K562 (cell line): ENCODE data around the gene DLST. TPM values are rescaled to one million over a fixed set of nuclear protein-coding genes. Genes with fewer than 3 reads are reported as not detected.

Experiments used
- BMI1 ChIP-seq: fragments of 150-350 bp; IDR thresholded peaks from 2 replicates; pipeline ENCODE4 v1.6.1; 2014; ENCODE audit warnings: low read length
- IFI16 ChIP-seq: fragments of 250-450 bp; sonication (Bioruptor Pico); IDR thresholded peaks from 2 replicates; pipeline ENCODE4 v2.1.2; 2022; ENCODE audit warnings: mild to moderate bottlenecking, inconsistent platforms
- JUNB ChIP-seq: fragments of 450-650 bp; formaldehyde crosslinking; conservative IDR thresholded peaks from 2 replicates; pipeline ENCODE4 v1.4.0; 2020; ENCODE audit warnings: mild to moderate bottlenecking
- SRSF1 ChIP-seq: fragments of 200-400 bp; formaldehyde crosslinking; IDR thresholded peaks from 2 replicates; pipeline ENCODE4 v1.6.1; 2017; ENCODE audit warnings: mild to moderate bottlenecking, low read depth, low read length, moderate library complexity
- ZNF165 ChIP-seq: fragments of 250-450 bp; sonication (Bioruptor Pico); IDR thresholded peaks from 2 replicates; pipeline ENCODE4 v1.4.0; 2020; ENCODE audit warnings: borderline replicate concordance
- polyA plus RNA-seq, 8 experiments: library from polyadenylated mRNA; depleted of rRNA in 4 of 8; stranded (reverse) in 5 of 8; unstranded in 3 of 8; fragments of >200 nt; fragmentation: Nextera tagmentation in 2 of 8; fragmentation: Illumina TruSeq in 1 of 8; extraction: Ambion mirVana in 2 of 8; extraction: Trizol in 1 of 8; gene quantifications; 2 replicates each; pipeline versions ENCODE4 v1.2.1 to v1.2.3, GENCODE V29; 2011 to 2014; ENCODE audit warnings: inconsistent platforms in 1 of 8, missing spikeins in 1 of 8
- total RNA-seq, 7 experiments: library from RNA; depleted of rRNA in 6 of 7; stranded (reverse); fragments of >200 nt in 6 of 7; fragmentation: Illumina TruSeq in 2 of 7; extraction: Trizol in 2 of 7; gene quantifications; 2 replicates each; pipeline versions ENCODE4 v1.2.1 to v1.2.3, GENCODE V29; 2011 to 2021; ENCODE audit warnings: low replicate concordance in 1 of 7
- TF ChIP-seq, protein P1 (sequence below): IDR thresholded peaks from 2 replicates; pipeline ENCODE4 v1.6.1; 2016; ENCODE audit warnings: missing genetic modification characterization, missing compliant biosample characterization
- TF ChIP-seq, protein P2 (sequence below): fragments of 250-450 bp; sonication (Bioruptor Pico); IDR thresholded peaks from 2 replicates; pipeline ENCODE4 v1.4.0; 2020; ENCODE audit warnings: mild to moderate bottlenecking, moderate library complexity
- TF ChIP-seq, protein P3 (sequence below): fragments of 450-650 bp; IDR thresholded peaks from 2 replicates; pipeline ENCODE4 v1.6.1; 2016; ENCODE audit warnings: missing biosample characterization, missing genetic modification characterization
- TF ChIP-seq, protein P4 (sequence below): fragments of 150-350 bp; conservative IDR thresholded peaks from 2 replicates; pipeline ENCODE4 v1.6.1; 2014; ENCODE audit warnings: low read length
- TF ChIP-seq, protein P5 (sequence below): fragments of 250-450 bp; sonication (Bioruptor Pico); IDR thresholded peaks from 2 replicates; pipeline ENCODE4 v1.5.0; 2021

DLST gene
- total and polyA plus RNA-seq, 9 of the 15 experiments (the other 6 are each of a cell fraction or from before 2014, with no cell fraction given): 3.0 to 73.7 (median 45.4) TPM

DNA sequence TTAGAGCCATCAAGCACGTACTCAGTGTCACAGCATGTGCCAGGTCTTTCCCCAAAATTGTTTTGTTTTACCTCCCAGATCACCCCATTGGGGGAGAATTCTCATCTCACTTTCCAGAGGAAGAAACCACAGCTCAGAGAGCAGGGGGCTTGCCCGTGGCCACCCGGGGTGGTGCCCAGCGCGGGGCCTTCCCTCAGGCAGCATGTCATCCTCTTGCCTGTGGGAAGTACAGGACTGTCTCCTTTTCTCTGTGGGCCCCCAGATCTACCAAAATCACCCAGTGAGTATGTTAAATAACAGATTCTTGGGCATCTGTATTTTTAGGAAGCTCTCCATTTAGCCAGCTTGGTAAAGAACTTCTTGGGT, 35.4 kb downstream of the DLST start (continued):
- TF ChIP-seq, protein P1, sequence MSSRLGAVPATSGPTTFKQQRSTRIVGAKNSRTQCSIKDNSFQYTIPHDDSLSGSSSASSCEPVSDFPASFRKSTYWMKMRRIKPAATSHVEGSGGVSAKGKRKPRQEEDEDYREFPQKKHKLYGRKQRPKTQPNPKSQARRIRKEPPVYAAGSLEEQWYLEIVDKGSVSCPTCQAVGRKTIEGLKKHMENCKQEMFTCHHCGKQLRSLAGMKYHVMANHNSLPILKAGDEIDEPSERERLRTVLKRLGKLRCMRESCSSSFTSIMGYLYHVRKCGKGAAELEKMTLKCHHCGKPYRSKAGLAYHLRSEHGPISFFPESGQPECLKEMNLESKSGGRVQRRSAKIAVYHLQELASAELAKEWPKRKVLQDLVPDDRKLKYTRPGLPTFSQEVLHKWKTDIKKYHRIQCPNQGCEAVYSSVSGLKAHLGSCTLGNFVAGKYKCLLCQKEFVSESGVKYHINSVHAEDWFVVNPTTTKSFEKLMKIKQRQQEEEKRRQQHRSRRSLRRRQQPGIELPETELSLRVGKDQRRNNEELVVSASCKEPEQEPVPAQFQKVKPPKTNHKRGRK: no peak
- TF ChIP-seq SRSF1 (no peak), BMI1 (no peak), ZNF165 (CRISPR knock-in tag) (no peak), JUNB (no peak), IFI16 (CRISPR knock-in tag) (no peak)
- TF ChIP-seq, protein P2, sequence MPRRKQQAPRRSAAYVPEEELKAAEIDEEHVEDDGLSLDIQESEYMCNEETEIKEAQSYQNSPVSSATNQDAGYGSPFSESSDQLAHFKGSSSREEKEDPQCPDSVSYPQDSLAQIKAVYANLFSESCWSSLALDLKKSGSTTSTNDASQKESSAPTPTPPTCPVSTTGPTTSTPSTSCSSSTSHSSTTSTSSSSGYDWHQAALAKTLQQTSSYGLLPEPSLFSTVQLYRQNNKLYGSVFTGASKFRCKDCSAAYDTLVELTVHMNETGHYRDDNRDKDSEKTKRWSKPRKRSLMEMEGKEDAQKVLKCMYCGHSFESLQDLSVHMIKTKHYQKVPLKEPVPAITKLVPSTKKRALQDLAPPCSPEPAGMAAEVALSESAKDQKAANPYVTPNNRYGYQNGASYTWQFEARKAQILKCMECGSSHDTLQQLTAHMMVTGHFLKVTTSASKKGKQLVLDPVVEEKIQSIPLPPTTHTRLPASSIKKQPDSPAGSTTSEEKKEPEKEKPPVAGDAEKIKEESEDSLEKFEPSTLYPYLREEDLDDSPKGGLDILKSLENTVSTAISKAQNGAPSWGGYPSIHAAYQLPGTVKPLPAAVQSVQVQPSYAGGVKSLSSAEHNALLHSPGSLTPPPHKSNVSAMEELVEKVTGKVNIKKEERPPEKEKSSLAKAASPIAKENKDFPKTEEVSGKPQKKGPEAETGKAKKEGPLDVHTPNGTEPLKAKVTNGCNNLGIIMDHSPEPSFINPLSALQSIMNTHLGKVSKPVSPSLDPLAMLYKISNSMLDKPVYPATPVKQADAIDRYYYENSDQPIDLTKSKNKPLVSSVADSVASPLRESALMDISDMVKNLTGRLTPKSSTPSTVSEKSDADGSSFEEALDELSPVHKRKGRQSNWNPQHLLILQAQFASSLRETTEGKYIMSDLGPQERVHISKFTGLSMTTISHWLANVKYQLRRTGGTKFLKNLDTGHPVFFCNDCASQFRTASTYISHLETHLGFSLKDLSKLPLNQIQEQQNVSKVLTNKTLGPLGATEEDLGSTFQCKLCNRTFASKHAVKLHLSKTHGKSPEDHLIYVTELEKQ (CRISPR knock-in tag): no peak
- TF ChIP-seq, protein P3, sequence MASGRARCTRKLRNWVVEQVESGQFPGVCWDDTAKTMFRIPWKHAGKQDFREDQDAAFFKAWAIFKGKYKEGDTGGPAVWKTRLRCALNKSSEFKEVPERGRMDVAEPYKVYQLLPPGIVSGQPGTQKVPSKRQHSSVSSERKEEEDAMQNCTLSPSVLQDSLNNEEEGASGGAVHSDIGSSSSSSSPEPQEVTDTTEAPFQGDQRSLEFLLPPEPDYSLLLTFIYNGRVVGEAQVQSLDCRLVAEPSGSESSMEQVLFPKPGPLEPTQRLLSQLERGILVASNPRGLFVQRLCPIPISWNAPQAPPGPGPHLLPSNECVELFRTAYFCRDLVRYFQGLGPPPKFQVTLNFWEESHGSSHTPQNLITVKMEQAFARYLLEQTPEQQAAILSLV (tag): no peak
- TF ChIP-seq, protein P4, sequence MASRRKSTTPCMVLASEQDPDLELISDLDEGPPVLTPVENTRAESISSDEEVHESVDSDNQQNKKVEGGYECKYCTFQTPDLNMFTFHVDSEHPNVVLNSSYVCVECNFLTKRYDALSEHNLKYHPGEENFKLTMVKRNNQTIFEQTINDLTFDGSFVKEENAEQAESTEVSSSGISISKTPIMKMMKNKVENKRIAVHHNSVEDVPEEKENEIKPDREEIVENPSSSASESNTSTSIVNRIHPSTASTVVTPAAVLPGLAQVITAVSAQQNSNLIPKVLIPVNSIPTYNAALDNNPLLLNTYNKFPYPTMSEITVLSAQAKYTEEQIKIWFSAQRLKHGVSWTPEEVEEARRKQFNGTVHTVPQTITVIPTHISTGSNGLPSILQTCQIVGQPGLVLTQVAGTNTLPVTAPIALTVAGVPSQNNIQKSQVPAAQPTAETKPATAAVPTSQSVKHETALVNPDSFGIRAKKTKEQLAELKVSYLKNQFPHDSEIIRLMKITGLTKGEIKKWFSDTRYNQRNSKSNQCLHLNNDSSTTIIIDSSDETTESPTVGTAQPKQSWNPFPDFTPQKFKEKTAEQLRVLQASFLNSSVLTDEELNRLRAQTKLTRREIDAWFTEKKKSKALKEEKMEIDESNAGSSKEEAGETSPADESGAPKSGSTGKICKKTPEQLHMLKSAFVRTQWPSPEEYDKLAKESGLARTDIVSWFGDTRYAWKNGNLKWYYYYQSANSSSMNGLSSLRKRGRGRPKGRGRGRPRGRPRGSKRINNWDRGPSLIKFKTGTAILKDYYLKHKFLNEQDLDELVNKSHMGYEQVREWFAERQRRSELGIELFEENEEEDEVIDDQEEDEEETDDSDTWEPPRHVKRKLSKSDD: no peak
- TF ChIP-seq, protein P5, sequence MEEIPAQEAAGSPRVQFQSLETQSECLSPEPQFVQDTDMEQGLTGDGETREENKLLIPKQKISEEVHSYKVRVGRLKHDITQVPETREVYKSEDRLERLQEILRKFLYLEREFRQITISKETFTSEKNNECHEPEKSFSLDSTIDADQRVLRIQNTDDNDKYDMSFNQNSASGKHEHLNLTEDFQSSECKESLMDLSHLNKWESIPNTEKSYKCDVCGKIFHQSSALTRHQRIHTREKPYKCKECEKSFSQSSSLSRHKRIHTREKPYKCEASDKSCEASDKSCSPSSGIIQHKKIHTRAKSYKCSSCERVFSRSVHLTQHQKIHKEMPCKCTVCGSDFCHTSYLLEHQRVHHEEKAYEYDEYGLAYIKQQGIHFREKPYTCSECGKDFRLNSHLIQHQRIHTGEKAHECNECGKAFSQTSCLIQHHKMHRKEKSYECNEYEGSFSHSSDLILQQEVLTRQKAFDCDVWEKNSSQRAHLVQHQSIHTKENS: no peak
